SH-SY5Y (cell line): Measurements from ENCODE around the gene CDC42SE1.

Experiments used
- GATA2 ChIP-seq: IDR thresholded peaks from 2 replicates; pipeline ENCODE4 v1.6.1; 2011; ENCODE audit warnings: mild to moderate bottlenecking, low read depth, low read length
- GATA3 ChIP-seq: IDR thresholded peaks from 2 replicates; pipeline ENCODE4 v1.6.1; 2011; ENCODE audit warnings: low read depth, mild to moderate bottlenecking, low read length, moderate library complexity

CDC42SE1 gene

GRCh38 chr1:151036356-151036755 lies 23.1 kb downstream of the CDC42SE1 start, which contains the start of gene BNIPL:
Gene BNIPL, plus strand, starts transcription at chr1:151036586. Its CDS starts 140 bp downstream, at chr1:151036726.
- TF ChIP-seq GATA3 (no peak), GATA2 (no peak)

- TF ChIP-seq GATA3 (no peak), GATA2 (no peak)
These were observed 24.3 kb downstream of the CDC42SE1 start for GRCh38 chr1:151035167-151035566.

- TF ChIP-seq GATA2 = no peak
- TF ChIP-seq GATA3 = no peak
These were observed 27.3 kb downstream of the CDC42SE1 start for GRCh38 chr1:151032164-151032563.

- no peak for TF ChIP-seq GATA3
- no peak for TF ChIP-seq GATA2
These were observed 33.0 kb downstream of the CDC42SE1 start for GRCh38 chr1:151026460-151026859.

- TF ChIP-seq GATA3 = no peak
- TF ChIP-seq GATA2 = no peak
These were observed 34.8 kb downstream of the CDC42SE1 start for GRCh38 chr1:151024540-151025146.

- TF ChIP-seq GATA2 (no peak), GATA3 (no peak)
These were observed 45.9 kb downstream of the CDC42SE1 start for GRCh38 chr1:151013518-151013917.

- no peak for TF ChIP-seq GATA3
- TF ChIP-seq GATA2 = no peak
These were observed 46.5 kb downstream of the CDC42SE1 start for GRCh38 chr1:151012684-151013471.

GRCh38 chr1:151011154-151011850 lies 48.1 kb downstream of the CDC42SE1 start:
- TF ChIP-seq GATA2 (no peak), GATA3 (no peak)

GRCh38 chr1:151010346-151010726 lies 49.1 kb downstream of the CDC42SE1 start:
- TF ChIP-seq GATA2 = no peak
- TF ChIP-seq GATA3 = no peak

- TF ChIP-seq GATA3 = no peak
- no peak for TF ChIP-seq GATA2
These were observed 49.6 kb downstream of the CDC42SE1 start for GRCh38 chr1:151009674-151010345.

GRCh38 chr1:151009206-151009587 lies 50.2 kb downstream of the CDC42SE1 start:
- TF ChIP-seq GATA3 (no peak), GATA2 (no peak)

GRCh38 chr1:151008244-151009205 lies 50.9 kb downstream of the CDC42SE1 start, which contains the start of gene PRUNE1:
Gene PRUNE1, plus strand, starts transcription at chr1:151008449. Its CDS starts 184 bp downstream, at chr1:151008633.
- TF ChIP-seq GATA3 (no peak), GATA2 (no peak)

GRCh38 chr1:151007853-151008243 lies 51.6 kb downstream of the CDC42SE1 start:
- no peak for TF ChIP-seq GATA2
